HuH-7 (cell line): ENCODE results near the gene PSMB7.

Source experiments
- DNase-seq: peaks from one replicate; pipeline ENCODE4 v3.0.0; 2011; ENCODE audit warnings: low spot score

The PSMB7 gene

DNA sequence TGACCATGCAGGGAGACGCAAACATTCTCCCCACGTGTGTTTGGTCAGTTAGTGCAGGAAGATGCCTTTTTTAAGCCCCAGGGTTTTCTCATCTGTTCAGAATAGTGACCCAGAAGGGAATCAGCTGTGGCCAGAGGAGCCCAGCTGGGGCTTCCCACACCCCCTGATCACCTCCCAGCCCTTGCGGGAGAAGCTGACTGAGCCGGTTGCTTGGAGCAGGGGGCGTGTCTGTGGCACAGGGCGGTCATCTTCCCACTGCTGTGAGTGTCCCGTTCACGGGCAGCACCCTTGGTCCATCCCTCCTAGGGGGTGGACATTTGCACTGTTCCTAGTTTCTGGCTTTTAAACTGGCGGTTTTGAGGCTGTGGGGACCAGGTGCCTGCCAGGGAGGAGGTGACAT lies 87.8 kb downstream of the PSMB7 start:
- DNase-seq, result no peak

DNA sequence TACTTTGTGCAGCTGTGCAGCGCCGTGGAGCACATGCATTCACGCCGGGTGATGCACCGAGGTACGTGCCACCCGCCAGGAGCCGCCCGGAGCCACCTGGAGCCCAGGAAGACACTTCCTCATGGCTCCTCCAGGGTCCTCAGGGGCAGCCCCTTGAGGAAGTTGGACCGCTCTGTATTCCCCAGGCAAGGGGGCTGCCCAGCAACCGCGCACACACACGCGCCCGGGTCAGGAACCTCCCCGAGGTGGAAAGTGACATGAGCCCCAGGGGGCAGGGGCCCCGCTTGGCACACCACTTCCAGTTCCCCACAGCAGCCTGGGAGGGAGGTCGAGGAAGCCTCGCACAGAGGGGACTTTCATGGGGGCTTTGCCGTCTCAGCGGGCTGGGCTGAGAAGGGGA lies 88.9 kb downstream of the PSMB7 start:
- DNase-seq, result no peak

DNA sequence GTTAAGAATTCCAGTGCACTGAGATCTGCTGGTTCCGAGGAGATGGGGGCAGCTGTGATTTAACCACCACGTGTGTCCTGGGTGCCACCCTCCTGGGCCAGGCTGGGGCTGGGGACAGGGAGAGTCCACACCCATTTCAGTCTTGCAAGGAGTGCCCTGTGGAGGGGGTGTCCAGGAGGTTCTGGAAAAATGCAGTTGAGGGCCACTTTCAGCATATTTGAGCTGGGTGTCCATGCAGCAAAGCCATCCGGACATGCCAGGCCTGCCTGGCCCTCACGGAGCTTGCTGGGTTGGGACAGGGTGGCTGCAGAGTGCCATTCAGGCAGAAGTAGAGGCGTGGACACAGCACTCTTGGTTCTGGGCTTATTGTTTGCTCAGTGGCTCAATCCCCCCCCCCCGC lies 89.4 kb downstream of the PSMB7 start:
- DNase-seq, result no peak

DNA sequence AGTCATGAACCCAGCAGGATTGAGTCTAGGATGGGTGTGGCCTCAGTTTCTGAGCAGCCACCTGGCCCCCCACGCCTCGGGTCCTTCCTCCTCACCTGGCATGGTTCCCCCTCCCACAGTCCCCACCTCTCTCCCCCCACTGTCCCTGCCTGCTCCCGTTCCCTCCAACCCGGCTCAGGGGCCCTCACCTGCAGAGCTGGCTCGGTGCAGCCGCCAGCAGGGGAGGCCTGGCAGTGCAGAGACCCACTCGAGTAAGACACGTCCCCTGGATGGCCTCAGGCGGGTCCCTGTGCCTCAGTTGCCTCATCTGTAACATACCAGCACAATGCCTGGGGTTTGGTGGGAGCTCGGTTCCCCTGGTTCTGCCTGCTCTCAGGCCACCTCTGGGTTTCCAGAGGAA lies 91.3 kb downstream of the PSMB7 start:
- DNase-seq, result no peak

DNA sequence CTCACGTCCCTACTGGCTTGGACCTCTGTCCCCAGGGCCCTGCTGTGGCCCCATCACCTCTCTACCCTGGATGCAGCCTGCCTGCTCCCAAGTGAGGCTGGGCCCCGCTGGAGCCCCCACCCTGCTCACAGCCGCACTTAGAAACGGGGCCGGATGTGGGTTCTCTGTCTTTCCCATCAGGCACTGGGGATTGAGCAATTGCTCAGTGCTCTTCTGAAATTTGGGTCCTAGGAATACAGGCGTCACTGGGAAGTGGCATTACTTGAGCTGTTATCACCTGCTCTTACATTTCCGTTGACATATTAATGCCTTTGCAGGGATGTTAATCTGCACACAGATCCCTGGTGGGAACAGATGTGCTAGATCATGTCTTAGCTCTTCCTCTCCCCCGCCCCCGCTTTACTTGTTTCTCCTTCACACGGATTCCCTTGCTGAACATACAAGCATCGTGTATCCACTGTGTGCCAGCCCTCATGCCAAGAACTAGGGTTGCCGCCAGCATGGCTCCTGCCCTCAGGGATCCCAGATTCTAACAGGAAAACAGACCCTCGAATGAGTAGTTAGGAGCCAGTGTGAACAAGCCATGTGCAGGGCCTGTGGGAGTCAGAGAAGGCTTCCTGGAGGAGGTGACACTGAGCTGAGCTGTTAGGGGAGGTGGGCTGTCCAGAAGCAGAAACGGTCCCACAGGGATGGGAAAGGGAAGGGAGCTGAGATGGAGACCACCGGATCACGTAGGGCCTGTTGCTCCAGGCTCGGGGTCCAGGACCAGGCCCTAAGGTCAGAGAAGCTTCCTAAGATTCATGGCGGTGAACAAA lies 92.4 kb downstream of the PSMB7 start:
- no peak for DNase-seq

DNA sequence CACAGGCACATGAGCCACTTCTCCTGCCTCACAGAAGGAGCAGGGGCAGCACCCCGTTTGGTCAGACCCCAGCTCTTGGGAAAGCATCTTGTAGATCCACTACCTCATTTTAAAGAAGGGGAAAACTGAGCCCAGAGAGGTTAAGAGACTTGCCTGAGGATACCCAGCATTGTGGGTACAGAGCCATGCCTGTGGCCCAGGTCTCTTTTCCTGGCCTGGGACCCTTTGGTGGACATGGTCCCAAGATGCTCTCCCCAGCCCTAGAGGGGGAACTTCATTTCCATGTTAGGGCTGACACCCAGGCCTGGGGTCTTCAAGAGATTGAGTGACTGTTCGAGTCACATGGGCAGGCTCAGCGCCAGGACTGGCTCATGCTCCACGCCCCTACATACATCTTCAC lies 93.3 kb downstream of the PSMB7 start:
- no peak for DNase-seq

DNA sequence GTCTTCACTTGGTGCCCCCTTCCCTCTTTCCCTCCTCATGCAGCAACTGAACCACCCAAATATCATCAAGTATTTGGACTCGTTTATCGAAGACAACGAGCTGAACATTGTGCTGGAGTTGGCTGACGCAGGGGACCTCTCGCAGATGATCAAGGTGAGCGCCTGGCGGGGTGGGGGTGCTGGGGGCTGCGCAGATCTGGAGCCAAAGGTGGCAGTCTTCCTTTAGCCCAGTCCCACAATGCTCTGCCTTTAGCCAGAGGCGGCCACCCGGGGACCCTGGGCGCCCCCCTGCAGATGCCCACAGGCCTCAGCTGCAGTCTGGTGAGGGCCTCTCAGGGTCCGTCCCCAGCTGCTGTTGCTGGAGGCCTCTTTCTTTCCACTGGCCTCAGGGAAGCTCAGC lies 93.8 kb downstream of the PSMB7 start:
- no peak for DNase-seq

DNA sequence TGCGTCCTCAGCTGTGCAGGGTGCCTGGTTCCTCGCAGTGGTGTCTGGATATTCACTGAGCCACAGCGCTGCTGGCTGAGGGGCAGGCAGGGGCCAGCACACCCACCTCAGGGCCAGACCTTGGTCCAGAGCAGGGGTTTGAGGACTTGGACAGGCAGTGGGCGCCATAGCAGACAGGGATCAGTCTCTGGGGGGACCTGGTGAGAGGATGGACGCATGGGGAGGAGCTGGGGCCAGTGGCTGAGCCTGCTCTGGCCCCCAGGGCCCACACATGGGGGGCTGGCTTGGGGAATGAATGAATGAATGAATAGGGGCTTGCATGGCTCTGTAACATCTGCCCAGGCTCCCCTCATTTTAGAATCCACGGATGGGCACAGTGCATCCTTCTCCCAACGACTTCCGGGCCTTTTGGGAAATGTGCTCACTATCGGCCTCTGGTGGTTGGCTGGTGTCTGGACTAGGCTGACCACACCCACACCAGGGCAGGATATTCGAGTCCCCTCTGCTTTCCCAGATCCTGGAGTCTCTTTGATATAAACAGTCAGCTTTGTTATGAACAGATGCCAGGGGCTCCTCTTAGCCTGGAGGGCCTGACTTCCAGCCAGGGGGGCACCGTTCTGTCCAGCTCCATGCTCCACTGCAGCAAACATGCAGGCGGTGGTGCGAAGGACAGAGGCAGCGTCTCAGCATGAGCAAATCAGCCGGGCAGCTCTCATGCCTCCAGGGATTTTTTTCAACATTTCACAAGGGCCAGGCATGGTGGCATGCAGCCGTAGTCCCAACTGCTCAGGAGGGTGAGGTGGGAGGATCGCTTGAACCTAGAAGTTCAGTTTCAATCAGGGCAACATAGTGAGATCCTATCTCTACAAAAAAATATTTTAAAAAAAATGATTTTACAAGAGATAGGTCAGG lies 94.9 kb downstream of the PSMB7 start:
- DNase-seq, result peak; percentile 98

DNA sequence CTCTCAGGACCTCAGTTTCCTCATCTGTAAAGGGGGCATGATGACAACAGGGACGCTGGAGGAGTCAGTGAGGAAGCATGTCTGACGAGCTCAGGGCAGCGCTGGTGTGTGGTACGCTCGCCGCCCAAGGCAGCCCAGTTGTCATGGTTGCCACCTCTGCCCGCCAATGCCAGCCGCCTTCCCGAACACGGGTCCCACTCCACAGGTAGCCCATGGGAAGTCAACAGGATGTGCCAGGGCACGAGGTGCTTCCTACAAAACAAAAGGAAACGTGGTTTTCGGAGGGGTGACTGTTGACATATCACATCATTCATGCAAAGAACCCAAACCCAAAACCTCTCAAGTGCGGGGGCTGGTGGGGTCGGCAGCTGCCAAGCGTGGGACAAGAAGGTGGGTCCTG lies 99.4 kb downstream of the PSMB7 start:
- DNase-seq, result no peak

DNA sequence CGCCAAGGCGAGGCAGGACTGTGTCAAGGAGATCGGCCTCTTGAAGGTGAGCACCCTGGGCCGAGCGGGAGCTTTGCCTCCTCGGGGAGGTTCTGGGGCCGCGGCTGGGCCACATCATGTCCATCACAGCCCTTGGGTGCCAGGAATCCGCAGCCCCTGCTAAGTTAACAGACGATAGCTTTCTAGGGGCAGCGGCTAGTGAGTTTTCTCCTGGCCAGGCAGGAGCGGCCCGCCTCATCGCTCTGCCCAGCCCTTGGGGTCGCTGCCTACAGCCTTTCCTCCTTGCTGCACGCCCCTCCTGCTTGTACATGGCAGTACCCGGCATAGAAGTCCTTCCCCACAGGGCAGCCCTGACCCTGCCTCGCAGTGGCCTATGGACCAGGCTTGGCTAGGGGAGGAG lies 101.3 kb downstream of the PSMB7 start:
- DNase-seq, result no peak

DNA sequence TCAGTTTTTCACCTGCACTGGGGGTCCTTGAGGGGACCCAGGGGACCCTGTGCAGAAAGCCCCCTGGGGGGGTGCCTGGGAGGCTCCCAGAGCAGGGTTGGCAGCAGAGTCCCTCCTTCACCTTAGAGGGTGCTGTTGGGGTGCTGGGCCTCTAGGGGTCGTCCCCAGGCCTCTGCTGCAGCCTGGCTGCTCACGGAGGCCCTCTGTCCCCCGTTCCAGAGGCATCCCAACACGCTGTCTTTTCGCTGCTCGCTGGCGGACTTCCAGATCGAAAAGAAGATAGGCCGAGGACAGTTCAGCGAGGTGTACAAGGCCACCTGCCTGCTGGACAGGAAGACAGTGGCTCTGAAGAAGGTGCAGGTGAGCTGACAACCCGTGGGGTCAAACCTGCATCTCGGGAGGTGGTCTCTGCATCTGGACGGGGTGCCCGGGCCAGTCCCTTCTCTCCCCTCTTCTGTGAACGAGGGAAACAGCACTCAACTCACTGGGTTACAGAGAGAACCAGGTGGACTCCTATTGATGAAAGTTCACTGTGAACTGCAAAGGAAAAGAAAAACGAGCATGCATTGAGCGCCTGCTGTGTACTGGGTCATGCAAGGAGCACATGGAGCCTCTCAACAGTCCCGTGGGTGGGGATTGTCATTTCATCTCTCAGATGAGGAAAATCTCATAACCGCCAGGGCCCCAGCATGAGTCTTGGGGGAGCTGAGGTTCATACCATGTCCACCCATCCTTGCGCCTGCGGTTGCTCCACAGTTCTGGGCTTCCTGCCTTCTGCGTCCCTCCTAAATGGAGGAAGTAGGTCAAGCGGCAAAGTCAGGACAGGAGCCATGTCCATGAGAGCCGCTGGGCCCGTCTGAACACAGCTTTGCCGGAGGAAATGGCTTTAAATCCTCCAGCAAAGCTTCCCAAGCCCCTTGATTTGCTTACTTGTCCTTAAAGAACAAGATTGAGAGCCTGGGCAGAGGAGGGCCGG lies 102.7 kb downstream of the PSMB7 start:
- DNase-seq, result no peak

DNA sequence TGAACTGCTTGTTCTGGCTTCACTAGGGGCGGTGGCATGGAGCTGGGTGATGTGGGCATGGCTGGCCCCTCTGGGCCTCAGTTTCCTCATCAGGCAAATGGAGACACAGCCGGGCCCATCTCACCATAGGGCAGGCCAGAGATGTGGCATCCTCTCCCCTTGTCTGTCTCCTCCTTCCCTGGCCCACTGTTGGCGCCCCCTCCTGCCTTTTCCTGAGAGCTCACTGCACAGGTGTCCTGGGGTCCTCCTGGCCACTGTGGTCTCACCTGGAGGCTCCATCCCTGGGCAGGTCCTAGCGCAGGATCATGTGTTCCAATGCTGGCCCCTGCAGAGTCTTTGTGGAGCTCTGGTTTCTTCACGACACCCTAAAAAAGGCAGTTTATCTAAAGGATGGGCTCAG lies 104.0 kb downstream of the PSMB7 start:
- DNase-seq, result no peak

DNA sequence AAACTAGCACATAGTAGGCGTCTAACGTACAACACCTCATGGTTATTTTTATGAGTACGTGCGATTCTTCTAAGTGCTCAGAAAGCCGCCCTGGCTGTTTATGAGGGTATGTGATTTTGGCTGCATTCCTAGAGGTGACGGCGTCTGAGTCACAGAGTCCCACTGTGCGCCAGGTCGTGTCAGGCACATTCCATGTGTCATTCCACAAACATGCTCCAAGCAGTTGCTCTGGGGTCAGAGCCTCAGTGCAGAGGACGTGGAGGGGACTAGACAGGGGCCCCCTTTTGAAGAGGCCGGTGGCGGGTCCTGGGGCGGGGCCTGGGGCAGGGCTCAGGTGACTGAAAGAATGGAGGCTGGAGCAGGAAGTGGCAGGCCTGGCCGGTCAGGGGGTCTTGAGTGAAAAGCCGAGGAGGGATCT lies 105.6 kb downstream of the PSMB7 start:
- DNase-seq, result no peak

DNA sequence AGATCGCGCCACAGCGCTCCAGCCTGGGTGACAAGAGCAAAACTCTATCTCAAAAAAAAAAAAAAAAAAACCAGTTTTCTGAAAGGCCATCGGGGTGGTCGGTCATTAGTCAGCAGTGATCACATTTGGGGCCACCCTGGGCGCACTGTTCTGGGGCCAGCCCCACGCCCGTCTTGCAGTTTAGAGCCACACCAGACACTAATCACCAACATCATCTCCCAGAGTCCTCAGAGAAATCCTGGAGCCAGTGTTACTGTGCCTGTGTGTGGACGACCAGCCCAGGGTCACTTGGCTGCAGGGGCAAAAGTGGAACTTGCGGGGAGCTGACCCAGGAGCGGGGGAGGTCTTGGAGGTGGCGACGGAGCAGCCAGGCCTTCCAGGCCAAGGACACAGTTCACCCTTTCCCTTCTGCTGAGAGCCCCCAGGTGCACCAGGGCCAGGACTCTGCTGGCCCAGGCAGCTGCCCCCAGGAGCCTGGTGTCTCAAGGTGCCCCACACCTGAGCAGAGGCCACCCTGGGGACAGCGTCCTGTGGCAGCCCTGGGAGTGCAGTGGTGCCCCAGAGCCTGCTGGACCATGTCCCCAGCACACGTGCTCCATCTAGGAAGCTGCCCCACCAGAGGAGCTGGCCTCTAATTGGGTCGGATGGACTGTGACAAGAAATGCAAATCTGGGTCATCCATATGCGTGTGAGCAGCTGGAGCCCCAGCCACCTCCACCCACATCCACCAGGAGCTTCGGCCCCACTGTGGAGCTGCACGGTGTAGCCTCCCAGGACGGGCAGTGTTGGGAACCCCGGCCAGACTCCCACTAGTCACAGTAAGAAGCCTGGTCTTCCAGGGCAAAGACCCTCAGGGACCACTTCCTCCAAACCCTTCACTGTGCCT lies 106.4 kb downstream of the PSMB7 start:
- DNase-seq, result no peak

DNA sequence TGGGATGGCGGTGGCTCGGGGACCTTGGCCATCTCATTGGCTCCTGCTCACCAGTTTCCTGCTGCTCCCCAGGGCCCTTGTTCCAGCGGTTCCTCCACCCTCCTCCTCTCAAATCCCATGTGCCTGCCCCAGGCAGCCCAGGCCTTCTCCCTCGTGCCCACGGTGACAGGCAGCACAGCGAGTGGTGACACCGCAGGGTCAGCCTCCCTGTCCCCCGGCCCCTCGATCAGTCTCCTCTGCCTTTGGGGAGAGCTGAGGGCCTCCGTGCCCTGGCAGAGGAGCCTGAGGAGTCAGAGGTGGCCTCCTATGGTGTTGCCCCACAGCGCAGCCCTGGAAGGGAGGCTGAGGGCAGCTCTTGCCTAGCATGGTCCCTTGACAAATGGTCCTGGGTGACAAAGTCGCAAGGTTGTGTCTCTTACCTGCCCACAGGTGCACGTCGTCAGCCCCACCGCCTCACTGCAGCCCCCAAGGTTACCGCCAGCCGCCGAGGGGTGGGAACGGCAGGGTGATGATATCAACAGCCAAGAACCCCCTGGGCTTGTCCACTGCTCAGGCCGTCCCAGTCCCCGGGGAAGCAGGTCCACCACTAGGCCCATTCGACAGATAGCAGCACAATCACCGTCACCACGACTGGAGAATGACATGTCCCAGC lies 107.7 kb downstream of the PSMB7 start:
- DNase-seq, result no peak

DNA sequence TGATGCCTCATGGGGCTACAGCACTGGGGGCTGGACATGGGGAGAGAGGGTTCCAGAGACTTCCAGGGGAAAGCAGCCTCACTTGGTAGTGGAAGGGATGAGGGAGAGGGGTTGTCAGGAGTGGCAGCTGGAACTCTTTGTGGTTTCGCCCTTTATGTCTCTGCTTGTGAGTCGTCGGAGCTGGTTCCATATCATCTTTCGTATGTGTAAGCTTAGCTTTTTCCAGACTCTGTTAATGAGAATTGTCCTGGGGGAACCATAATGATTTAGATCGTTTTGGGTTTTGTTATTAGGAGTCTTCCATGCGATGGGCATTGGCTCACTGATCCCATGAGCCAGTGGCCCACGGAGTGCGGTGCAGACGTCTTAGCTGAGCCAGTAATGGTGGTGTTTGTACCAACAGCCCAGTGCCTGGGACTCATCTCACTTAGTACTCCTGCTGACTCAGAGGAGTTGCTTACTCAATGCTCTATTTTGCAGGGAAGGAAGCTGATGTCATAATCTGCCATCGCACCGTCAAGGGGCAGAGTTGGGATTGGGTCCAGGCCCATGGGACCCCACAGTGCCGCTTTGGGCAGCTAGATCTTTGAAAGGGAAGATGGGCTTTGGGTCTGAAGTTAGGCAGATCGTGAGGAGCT lies 109.0 kb downstream of the PSMB7 start:
- DNase-seq, result no peak

DNA sequence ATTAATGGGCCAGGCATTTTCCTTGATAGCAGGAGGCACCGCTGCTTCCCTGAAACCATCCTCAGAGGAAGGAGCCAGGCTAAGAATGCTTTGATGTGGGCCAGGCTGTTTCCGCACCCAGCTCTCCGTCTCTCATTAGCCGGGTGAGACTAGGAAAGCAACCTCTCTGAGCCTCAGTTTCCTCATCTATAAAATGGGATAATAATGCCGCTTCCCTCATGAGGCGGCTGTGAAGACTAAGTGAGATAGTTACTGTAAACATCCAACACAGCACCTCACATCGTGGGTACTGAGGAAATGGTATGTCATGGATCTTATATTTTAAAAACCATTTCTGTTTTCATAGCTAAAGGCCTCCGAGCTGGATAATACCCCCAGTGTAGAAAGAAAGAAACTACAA lies 111.0 kb downstream of the PSMB7 start:
- DNase-seq, result no peak

DNA sequence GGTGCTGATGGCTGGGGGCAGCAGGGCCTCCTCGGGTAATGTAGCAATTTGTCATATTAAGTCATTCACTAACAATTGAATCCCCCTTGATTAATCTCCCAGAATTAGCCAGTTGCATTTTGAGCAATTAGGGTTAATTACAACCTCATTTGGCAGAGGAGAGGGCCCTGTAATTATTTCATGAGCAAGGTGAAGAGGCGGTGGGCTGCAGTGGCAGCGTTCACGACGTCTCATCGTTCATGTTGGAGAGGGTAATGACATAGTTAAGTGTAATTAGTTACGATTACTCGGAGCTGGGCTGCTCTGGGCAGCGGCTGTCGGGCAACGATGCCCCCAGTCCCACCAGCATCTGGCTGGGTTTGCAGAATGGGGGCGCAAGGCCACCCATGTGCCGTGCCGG lies 111.5 kb downstream of the PSMB7 start:
- DNase-seq, result no peak
